Uterus (tissue), 2 donors: Measurements from ENCODE around the gene FLVCR2.

Source experiments
- POLR2A ChIP-seq, 2 donors: fragments of 450-650 bp; IDR thresholded peaks; one replicate each; pipeline ENCODE4 v1.6.1; 2016; ENCODE audit warnings: antibody characterized with exemption in 2 of 2, mild to moderate bottlenecking in 1 of 2, moderate library complexity in 1 of 2
- TF ChIP-seq, protein P1 (sequence below), 4 experiments: fragments of 200-600 bp in 2 of 4; fragments of 450-650 bp in 2 of 4; sonication (generic) in 2 of 4; IDR thresholded peaks; one replicate each; pipeline ENCODE4 v1.5.1; 2016 to 2019; ENCODE audit warnings: antibody characterized with exemption in 4 of 4, mild to moderate bottlenecking in 2 of 4, moderate library complexity in 1 of 4

DNA sequence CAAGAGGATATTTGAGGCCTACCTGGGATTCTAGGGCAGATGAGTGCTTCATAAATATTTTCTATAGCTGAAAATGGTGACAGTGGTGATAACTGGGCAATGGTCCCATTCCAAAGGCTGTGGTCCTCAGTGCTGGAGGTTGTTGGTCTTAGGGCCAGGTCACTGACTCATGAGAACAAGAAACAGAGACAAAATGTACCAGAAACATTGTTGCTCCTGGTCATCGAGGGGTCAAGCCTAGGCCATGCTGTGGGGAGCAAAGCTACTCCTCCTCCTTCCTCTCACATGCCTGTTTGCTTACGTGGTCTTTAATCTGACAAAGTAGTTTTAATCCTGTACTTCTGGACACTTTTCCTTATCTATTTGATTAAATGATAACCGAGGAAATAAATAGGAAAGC, 48.4 kb downstream of the FLVCR2 start:
- TF ChIP-seq, protein P1, sequence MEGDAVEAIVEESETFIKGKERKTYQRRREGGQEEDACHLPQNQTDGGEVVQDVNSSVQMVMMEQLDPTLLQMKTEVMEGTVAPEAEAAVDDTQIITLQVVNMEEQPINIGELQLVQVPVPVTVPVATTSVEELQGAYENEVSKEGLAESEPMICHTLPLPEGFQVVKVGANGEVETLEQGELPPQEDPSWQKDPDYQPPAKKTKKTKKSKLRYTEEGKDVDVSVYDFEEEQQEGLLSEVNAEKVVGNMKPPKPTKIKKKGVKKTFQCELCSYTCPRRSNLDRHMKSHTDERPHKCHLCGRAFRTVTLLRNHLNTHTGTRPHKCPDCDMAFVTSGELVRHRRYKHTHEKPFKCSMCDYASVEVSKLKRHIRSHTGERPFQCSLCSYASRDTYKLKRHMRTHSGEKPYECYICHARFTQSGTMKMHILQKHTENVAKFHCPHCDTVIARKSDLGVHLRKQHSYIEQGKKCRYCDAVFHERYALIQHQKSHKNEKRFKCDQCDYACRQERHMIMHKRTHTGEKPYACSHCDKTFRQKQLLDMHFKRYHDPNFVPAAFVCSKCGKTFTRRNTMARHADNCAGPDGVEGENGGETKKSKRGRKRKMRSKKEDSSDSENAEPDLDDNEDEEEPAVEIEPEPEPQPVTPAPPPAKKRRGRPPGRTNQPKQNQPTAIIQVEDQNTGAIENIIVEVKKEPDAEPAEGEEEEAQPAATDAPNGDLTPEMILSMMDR (IDR thresholded peaks at IDR 0.05), result no peak
- TF ChIP-seq POLR2A (IDR thresholded peaks at IDR 0.05), result no peak
